HG03196 (cell line): Measurements from ENCODE around the gene CARD9.
"Not testable (repeated sequence)": the region's sequence is repeated elsewhere in the genome, so short reads cannot be mapped to it uniquely, and the experiment has no call there.

Source experiments
- ATAC-seq: cut with Tn5 transposase; IDR thresholded peaks from one replicate; pipeline ENCODE4 v1.9.1; 2021; ENCODE audit not compliant: unreplicated experiment

CARD9 gene

GRCh38 chr9:136326061-136326760, 47.3 kb downstream of the CARD9 start:
- no peak for ATAC-seq

- ATAC-seq, result no peak
These were observed 48.1 kb downstream of the CARD9 start for GRCh38 chr9:136325358-136325757.

- ATAC-seq, result no peak
These were observed 48.8 kb downstream of the CARD9 start for GRCh38 chr9:136324501-136325300.

GRCh38 chr9:136323371-136323789, 50.1 kb downstream of the CARD9 start:
- ATAC-seq, result no peak

GRCh38 chr9:136322756-136323330, 50.6 kb downstream of the CARD9 start:
- no peak for ATAC-seq

- ATAC-seq, result no peak
These were observed 51.9 kb downstream of the CARD9 start for GRCh38 chr9:136321561-136321960.

GRCh38 chr9:136320972-136321371, 52.5 kb downstream of the CARD9 start:
- not testable (repeated sequence) for ATAC-seq

GRCh38 chr9:136319955-136320354, 53.5 kb downstream of the CARD9 start:
- ATAC-seq, result not testable (repeated sequence)

- ATAC-seq, result not testable (repeated sequence)
These were observed 54.2 kb downstream of the CARD9 start for GRCh38 chr9:136319244-136319643.

GRCh38 chr9:136318776-136319241, 54.7 kb downstream of the CARD9 start:
- no peak for ATAC-seq

GRCh38 chr9:136318111-136318775, 55.2 kb downstream of the CARD9 start:
- ATAC-seq, result no peak

- ATAC-seq, result no peak
These were observed 55.8 kb downstream of the CARD9 start for GRCh38 chr9:136317695-136318094.

GRCh38 chr9:136316896-136317676, 56.4 kb downstream of the CARD9 start:
- ATAC-seq, result no peak

GRCh38 chr9:136316271-136316751, 57.2 kb downstream of the CARD9 start:
- no peak for ATAC-seq

- no peak for ATAC-seq
These were observed 58.5 kb downstream of the CARD9 start for GRCh38 chr9:136314944-136315343.

GRCh38 chr9:136314056-136314416, 59.4 kb downstream of the CARD9 start:
- ATAC-seq, result no peak
